HG03280 (cell line): Measurements from ENCODE around the gene ZNF106.

Experiments used
- ATAC-seq: cut with Tn5 transposase; IDR thresholded peaks from one replicate; pipeline ENCODE4 v1.9.1; 2021; ENCODE audit warnings: mild to moderate bottlenecking, moderate library complexity; ENCODE audit not compliant: unreplicated experiment

The ZNF106 gene

GRCh38 chr15:42409011-42409410 is 81.9 kb downstream of the ZNF106 start:
- no peak for ATAC-seq

- ATAC-seq: no peak
These were observed 82.8 kb downstream of the ZNF106 start for GRCh38 chr15:42408178-42408577.

- no peak for ATAC-seq
These were observed 85.0 kb downstream of the ZNF106 start for GRCh38 chr15:42405863-42406482.

- ATAC-seq: no peak
These were observed 86.3 kb downstream of the ZNF106 start for GRCh38 chr15:42404461-42405235.

- ATAC-seq: no peak
These were observed 87.6 kb downstream of the ZNF106 start for GRCh38 chr15:42403389-42403788.

GRCh38 chr15:42402455-42403205 is 88.3 kb downstream of the ZNF106 start:
- ATAC-seq: no peak

- no peak for ATAC-seq
These were observed 89.1 kb downstream of the ZNF106 start for GRCh38 chr15:42401544-42402454.

GRCh38 chr15:42395838-42396237 is 95.1 kb downstream of the ZNF106 start:
- ATAC-seq: no peak

- no peak for ATAC-seq
These were observed 96.8 kb downstream of the ZNF106 start for GRCh38 chr15:42394106-42394505.

- ATAC-seq: no peak
These were observed 98.5 kb downstream of the ZNF106 start for GRCh38 chr15:42392309-42393024.

- ATAC-seq: no peak
These were observed 103.3 kb downstream of the ZNF106 start for GRCh38 chr15:42387603-42388002.

- no peak for ATAC-seq
These were observed 104.8 kb downstream of the ZNF106 start for GRCh38 chr15:42385980-42386700.

- no peak for ATAC-seq
These were observed 105.5 kb downstream of the ZNF106 start for GRCh38 chr15:42385206-42385979.

- no peak for ATAC-seq
These were observed 106.3 kb downstream of the ZNF106 start for GRCh38 chr15:42384597-42384996.

- ATAC-seq: no peak
These were observed 112.9 kb downstream of the ZNF106 start for GRCh38 chr15:42378011-42378410.

GRCh38 chr15:42375941-42376340 is 115.0 kb downstream of the ZNF106 start:
- ATAC-seq: no peak

- no peak for ATAC-seq
These were observed 115.7 kb downstream of the ZNF106 start for GRCh38 chr15:42375252-42375651.

- no peak for ATAC-seq
These were observed 116.1 kb downstream of the ZNF106 start for GRCh38 chr15:42374810-42375209.

- ATAC-seq: no peak
These were observed 117.0 kb downstream of the ZNF106 start for GRCh38 chr15:42373936-42374335.
